KMS-11 (cell line): ENCODE results near the gene NIT2.
A peak's percentile ranks its signal among the peaks of the same experiment; 100 is the strongest.
"Not testable (repeated sequence)": the region's sequence is repeated elsewhere in the genome, so short reads cannot be mapped to it uniquely, and the experiment has no call there.

Experiments
- H2AFZ ChIP-seq: fragments of 200-600 bp; sonication (generic); 2 replicates; pipeline ENCODE4 v1.6.1; 2016; ENCODE audit warnings: antibody characterized with exemption, mixed run types, low read depth
- H3K27ac ChIP-seq: fragments of 200-600 bp; sonication (generic); 2 replicates; pipeline ENCODE4 v1.6.1; 2016; ENCODE audit warnings: mild to moderate bottlenecking, mixed run types
- H3K27me3 ChIP-seq: fragments of 200-600 bp; sonication (generic); 2 replicates; pipeline ENCODE4 v1.6.1; 2017; ENCODE audit warnings: mild to moderate bottlenecking, low read depth, mixed run types, moderate library complexity; ENCODE audit not compliant: insufficient read depth
- H3K36me3 ChIP-seq: fragments of 200-600 bp; sonication (generic); 2 replicates; pipeline ENCODE4 v1.6.1; 2017; ENCODE audit warnings: mild to moderate bottlenecking, mixed run types; ENCODE audit not compliant: insufficient read depth
- H3K4me1 ChIP-seq: fragments of 200-600 bp; sonication (generic); 2 replicates; pipeline ENCODE4 v1.6.1; 2016; ENCODE audit warnings: mild to moderate bottlenecking, low read depth, mixed run types; ENCODE audit not compliant: poor library complexity, severe bottlenecking
- H3K4me2 ChIP-seq: fragments of 200-600 bp; sonication (generic); 2 replicates; pipeline ENCODE4 v1.7.0; 2016; ENCODE audit warnings: mild to moderate bottlenecking, mixed run types
- H3K4me3 ChIP-seq: fragments of 200-600 bp; sonication (generic); IDR thresholded peaks from 2 replicates; pipeline ENCODE4 v1.6.1; 2017; ENCODE audit warnings: low read depth, low read length, mixed read lengths; ENCODE audit not compliant: insufficient read depth
- H3K79me2 ChIP-seq: fragments of 200-600 bp; sonication (generic); 2 replicates; pipeline ENCODE4 v1.6.1; 2016; ENCODE audit warnings: low read depth, mixed run types; ENCODE audit not compliant: insufficient read depth
- H3K9ac ChIP-seq: fragments of 200-600 bp; sonication (generic); 2 replicates; pipeline ENCODE4 v1.6.1; 2016; ENCODE audit warnings: mild to moderate bottlenecking, mixed run types
- H4K20me1 ChIP-seq: fragments of 200-600 bp; sonication (generic); 2 replicates; pipeline ENCODE4 v1.6.1; 2016; ENCODE audit warnings: mild to moderate bottlenecking, mixed run types; ENCODE audit not compliant: insufficient read depth
- TF ChIP-seq, protein P1 (sequence below): fragments of 200-600 bp; sonication (generic); conservative IDR thresholded peaks from 2 replicates; pipeline ENCODE4 v1.6.1; 2017; ENCODE audit warnings: low read depth, mild to moderate bottlenecking, antibody characterized with exemption, low read length, moderate library complexity, mixed read lengths

The NIT2 gene

DNA sequence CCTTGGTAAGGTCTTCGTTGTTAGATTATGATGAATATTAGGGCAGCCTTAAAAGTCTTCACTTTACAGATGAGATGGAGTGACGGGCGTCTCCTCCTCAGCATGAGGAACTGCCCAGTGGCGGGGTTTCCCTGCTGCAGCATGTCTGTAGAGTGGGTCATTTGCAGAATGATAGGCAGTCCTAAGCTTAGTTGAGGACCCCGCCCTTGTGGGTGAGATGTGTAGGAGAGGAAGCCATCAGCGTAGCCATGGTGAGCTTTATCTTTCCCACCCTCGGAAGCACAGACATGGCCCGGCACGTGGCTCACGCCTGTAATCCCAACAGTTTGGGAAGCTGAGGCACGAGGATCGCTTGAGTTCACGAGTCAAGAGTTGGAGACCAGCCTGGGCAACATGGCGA lies 877 bp downstream of the NIT2 start:
- Histone ChIP-seq H3K79me2 (no peaks in the 10 kb centered on the region), H3K36me3 (no peaks in the 10 kb centered on the region; the same call in 1 of the 2 replicates), H3K4me1 (peaks cover 6% of the 10 kb centered on the region), H3K4me3 (no peak overlapping the region), H3K27me3 (no peaks in the 10 kb centered on the region), H2AFZ (peak overlapping the region; percentile 75), H4K20me1 (no peaks in the 10 kb centered on the region), H3K27ac (peak overlapping the region; percentile 62; the same call in 1 of the 2 replicates), H3K4me2 (peak overlapping the region; percentile 99), H3K9ac (peak overlapping the region; percentile 93)
- TF ChIP-seq, protein P1, sequence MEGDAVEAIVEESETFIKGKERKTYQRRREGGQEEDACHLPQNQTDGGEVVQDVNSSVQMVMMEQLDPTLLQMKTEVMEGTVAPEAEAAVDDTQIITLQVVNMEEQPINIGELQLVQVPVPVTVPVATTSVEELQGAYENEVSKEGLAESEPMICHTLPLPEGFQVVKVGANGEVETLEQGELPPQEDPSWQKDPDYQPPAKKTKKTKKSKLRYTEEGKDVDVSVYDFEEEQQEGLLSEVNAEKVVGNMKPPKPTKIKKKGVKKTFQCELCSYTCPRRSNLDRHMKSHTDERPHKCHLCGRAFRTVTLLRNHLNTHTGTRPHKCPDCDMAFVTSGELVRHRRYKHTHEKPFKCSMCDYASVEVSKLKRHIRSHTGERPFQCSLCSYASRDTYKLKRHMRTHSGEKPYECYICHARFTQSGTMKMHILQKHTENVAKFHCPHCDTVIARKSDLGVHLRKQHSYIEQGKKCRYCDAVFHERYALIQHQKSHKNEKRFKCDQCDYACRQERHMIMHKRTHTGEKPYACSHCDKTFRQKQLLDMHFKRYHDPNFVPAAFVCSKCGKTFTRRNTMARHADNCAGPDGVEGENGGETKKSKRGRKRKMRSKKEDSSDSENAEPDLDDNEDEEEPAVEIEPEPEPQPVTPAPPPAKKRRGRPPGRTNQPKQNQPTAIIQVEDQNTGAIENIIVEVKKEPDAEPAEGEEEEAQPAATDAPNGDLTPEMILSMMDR = no peak

DNA sequence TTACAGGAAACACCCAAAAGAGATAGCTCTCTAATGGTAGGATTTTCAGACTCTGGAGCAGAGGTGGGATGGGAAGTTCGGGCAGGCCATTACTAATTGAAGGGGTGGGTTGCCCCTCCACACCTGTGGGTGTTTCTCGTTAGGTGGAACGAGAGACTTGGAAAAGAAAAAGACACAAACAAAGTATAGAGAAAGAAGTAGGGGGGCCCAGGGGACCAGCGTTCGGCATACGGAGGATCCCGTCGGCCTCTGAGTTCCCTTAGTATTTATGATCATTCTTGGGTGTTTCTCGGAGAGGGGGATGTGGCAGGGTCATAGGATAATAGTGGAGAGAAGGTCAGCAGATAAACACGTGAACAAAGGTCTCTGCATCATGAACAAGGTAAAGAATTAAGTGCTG lies 1.7 kb downstream of the NIT2 start:
- H3K4me2 ChIP-seq = not testable (repeated sequence)

DNA sequence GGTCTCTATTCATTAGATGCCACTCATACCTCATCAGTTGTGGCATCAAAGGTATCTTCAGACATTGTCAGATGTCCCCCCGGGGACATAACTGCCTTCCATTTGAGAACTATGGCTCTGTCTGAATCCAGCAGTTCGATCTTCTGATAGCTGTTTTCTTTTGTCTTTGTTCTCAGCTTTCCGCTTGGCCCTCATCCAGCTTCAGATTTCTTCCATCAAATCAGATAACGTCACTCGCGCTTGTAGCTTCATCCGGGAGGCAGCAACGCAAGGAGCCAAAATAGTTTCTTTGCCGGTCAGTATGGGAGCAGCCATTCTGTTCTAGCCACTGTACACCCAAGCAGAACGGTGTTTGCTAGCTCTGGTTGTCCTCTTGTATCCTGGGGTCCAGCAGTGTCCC lies 4.4 kb downstream of the NIT2 start:
- H3K27ac ChIP-seq = no peak overlapping the region
- no peaks in the 10 kb centered on the region for H3K79me2 ChIP-seq
- no peak overlapping the region for H3K4me3 ChIP-seq
- peaks cover 6% of the 10 kb centered on the region for H3K4me1 ChIP-seq
- H2AFZ ChIP-seq = no peak overlapping the region
- H3K4me2 ChIP-seq = no peak overlapping the region
- TF ChIP-seq, protein P1 = no peak
- H4K20me1 ChIP-seq = no peaks in the 10 kb centered on the region
- no peak overlapping the region for H3K9ac ChIP-seq
- peaks cover 7% of the 10 kb centered on the region for H3K36me3 ChIP-seq
- no peaks in the 10 kb centered on the region for H3K27me3 ChIP-seq

More for the DNA sequence above, 1.7 kb downstream of the NIT2 start:
- not testable (repeated sequence) for H3K36me3 ChIP-seq, H3K4me1 ChIP-seq, H3K9ac ChIP-seq, H3K79me2 ChIP-seq, H4K20me1 ChIP-seq, H3K27ac ChIP-seq, H3K4me3 ChIP-seq, H3K27me3 ChIP-seq, H2AFZ ChIP-seq

DNA sequence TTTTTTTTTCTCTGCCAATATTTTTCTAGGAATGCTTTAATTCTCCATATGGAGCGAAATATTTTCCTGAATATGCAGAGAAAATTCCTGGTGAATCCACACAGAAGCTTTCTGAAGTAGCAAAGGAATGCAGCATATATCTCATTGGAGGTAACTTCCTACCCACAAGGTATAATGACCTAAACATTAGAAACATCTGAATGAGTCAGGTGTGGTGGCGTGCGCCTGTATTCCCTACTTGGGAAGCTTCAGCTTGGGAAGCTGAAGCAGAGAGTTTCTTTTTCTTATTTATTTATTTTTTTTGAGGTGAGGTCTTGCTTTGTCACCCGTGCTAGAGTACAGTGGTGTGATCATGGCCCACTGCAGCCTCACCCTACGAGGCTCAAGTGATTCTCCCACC lies 5.2 kb downstream of the NIT2 start:
- Histone ChIP-seq H3K79me2 (no peaks in the 10 kb centered on the region; the same call in 1 of the 2 replicates), H4K20me1 (no peaks in the 10 kb centered on the region), H3K4me2 (no peak overlapping the region), H3K4me1 (peaks cover 6% of the 10 kb centered on the region), H3K27ac (no peak overlapping the region), H3K4me3 (no peak overlapping the region), H3K27me3 (no peaks in the 10 kb centered on the region), H3K36me3 (peaks cover 7% of the 10 kb centered on the region), H3K9ac (no peak overlapping the region), H2AFZ (no peak overlapping the region)
- TF ChIP-seq, protein P1 = no peak

DNA sequence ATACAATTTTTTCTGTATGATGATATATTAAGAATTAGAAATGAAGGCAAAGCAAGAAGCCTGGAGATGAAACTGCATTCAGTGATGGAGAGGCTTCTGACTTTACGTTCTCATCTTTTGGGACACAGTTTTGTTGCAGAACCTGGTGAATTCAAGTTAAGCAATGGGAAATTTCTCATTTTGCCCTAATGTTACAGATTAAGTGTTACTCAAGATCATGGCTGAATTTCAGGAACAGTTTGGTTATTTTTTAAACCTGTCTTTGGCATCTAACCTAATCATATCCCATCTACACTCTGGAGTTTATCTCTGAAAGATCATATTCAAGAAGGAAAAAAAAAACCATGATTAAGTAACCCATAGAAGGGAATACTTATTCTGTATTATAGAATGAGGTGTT lies 6.0 kb downstream of the NIT2 start:
- Histone ChIP-seq H3K9ac (no peak overlapping the region), H3K27me3 (no peaks in the 10 kb centered on the region), H3K4me2 (no peak overlapping the region), H4K20me1 (no peaks in the 10 kb centered on the region), H2AFZ (no peak overlapping the region), H3K36me3 (peaks cover 7% of the 10 kb centered on the region), H3K4me1 (peaks cover 3% of the 10 kb centered on the region), H3K27ac (no peak overlapping the region), H3K4me3 (no peak overlapping the region), H3K79me2 (no peaks in the 10 kb centered on the region; the same call in 1 of the 2 replicates)
- TF ChIP-seq, protein P1 = no peak
